Bone marrow (tissue), 2 donors: ENCODE results near the gene NCAPD2.
"Not testable (repeated sequence)": the region's sequence is repeated elsewhere in the genome, so short reads cannot be mapped to it uniquely, and the experiment has no call there.

Source experiments
- DNase-seq, 2 donors: peaks; one replicate each; lab custom pipeline; 2025; lab: John Stamatoyannopoulos, UW

The NCAPD2 gene

DNA sequence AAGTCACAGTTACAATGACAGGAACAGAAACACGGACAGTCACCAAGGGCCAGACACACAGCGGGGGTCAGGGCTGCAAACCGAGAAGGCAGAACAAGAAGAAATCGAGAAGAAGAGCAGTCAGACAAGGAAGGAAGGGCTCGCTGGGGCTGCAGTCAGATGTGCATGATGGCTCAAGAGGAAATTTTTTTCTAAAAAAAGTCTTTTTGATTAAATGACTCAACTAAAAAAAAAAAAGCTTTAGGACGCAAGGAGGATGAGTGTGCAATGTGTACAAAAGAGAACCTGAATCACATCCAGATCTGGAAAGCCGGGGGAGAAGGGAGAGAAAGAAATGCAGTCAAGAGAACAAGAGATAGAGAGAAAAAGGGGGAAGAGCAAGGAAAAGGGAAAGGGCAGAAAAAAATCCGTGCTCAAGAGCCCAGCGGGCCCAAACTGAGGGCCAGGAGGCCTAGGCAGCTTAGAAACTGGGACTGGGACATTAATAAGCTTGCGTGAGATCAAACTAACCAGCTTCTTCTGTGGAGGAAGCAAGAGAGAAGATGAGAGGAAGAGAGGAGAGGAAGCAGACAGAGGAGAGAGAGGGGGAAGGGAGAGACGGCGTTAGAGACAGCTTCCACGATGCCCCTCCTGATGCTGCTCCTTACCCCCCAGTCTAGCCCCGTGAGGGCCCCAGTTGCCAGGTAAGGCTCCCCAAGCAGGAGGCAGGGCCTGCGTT is 55.2 kb downstream of the NCAPD2 start:
- DNase-seq: peak; percentile 30 to 31

DNA sequence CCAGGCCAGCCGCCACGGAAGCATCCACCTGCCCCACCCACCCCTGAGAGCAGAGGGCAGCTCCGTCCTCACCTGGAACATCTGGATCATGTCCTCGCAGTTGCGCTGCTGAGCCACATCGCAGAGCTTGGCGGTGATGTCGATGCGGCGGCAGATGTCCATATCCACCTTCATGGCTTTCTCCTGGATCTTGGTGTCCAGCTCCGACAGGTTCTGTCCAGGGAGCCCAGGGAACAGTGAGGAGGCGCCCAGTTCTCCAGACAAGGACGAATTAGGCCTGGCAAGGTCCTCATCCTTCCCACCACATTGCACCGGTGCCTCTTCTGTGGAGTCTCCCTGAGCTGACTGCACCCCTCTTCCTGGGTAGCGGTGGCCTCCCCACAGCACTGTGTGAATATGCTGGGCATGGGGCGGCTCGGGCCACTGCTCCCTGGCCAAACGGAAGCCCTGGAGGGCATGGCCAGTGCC is 55.8 kb downstream of the NCAPD2 start:
- DNase-seq: no peak

DNA sequence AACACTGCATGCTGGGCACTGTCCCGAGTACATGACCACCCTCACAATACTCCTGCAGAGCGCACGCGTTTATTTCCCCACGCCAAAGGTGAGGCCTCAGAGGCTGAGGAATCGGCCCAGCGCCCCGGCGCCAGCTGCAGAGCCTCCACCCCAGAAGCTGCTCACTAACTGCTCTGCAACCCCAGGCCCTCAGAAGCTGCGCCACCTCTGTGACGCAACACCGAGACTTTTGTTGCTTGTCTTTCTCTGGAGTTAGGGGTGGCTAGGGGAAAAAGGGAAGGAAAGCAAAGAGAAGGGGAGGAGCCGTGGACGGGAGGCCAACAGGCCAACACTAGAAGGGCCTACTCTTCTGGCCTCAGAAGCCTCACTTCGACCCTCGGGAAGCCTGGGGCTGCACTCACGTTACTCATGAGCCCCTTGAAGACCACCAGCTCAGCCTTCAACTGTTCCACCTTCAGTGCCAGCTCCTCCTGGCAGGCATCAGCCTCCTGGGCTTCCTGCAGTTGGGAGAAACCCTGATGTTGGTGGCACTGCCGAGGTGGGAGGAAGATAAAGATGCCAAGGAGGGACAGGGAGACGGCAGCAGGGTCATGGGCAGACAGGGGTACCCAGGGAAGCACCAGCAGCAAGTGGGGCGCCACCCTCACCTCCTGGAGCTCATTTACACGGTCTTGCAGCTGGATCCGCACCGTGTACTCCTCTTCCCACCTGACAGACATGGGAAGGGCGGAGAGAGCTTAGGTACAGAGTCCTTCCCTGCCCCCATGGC is 56.6 kb downstream of the NCAPD2 start:
- DNase-seq: peak; percentile 30 to 54

- DNase-seq: no peak
Measured at GRCh38 chr12:6551063-6551461, 57.2 kb downstream of the NCAPD2 start.

GRCh38 chr12:6551496-6552139 is 57.7 kb downstream of the NCAPD2 start:
- DNase-seq: no peak

DNA sequence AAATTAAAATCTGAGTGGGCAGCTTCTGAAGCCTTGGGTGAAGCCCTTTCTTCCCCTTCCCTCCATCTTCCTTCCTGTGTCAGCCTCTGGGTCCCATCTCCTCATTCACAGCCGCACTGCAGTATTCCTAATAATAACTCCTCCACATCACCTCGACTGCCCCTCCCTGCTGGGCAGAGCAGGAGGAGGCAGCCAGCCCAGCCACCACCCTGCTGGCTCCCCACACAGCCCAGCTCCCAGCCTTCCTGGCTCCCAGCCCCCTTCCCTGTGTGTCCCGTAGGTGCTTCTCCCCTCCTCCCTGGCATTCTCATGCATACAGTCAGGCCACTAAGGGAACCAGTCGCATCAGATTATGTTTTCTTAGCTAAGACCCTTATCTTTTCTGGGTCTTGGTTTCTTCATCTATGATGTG is 58.2 kb downstream of the NCAPD2 start:
- DNase-seq: no peak

DNA sequence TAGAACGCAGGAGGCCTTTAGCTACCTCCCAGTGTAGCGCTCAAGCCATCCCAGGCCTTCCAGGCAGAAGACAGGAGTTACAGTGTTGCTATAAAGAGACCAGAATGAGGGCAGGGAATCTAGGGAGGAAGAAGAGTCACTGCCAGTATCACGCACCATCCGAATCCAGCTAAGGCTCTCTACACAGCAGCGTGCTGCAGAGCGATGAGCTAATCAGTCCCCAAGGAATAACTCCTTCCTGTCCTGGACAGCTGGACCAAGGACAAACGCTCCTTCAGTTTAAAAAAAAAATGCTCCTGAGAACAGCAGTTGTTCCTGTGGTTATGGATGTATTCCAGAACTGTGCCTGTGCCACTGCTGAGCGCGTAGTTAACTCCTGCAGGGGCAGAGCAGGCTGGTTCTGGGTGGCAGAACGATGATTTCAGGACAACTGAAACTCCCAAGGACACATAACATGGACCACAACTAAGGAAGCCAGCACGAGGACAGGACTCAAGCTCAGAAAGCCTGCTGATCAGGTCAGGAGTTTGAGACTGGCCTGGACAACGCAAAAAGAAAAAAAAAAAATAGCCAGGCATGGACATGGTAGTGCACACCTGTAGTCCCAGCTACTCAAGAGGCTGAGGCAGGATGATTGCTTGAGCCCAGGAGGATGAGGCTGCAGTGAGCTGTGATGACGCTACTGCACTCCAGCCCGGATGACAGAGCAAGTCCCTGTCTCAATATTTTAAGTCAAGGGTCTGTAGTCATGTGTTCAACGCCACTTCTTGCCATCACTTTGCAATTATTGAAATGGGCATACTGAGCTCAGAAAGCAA is 59.4 kb downstream of the NCAPD2 start:
- DNase-seq: no peak

GRCh38 chr12:6554168-6555017 is 60.5 kb downstream of the NCAPD2 start:
- DNase-seq: peak; percentile 12 to 30

DNA sequence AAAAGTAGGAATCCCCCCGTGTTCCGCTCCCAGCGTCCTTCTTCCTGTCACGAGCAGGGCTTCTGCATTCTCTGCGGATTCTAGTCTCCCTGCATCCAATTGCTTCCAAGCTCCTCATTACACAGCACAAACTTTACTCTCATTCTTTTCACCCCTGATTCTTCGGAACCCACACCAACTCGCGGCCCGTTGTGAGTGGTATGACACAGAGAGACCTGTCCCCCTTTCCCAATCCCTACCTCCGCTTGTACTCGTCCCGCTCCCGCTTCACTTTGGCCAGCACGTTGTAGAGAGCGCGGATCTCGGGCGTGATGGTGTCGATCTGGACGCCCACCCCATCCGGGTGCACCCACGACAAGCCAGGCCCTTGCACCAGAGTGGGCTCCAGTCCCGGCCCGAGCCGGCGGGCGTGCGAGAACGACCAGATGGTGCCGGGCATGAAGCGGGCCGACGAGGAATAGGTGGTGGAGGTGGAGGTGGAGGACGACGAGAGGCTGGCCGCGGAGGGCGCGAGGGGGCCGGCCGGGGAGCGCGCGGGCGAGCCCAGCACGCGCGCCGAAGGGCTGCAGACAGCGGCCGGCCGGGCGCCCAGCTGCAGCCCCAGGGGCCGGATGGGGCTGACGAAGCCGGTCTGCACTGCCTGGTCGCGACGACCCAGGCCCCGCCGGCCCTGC is 61.3 kb downstream of the NCAPD2 start:
- DNase-seq: no peak

DNA sequence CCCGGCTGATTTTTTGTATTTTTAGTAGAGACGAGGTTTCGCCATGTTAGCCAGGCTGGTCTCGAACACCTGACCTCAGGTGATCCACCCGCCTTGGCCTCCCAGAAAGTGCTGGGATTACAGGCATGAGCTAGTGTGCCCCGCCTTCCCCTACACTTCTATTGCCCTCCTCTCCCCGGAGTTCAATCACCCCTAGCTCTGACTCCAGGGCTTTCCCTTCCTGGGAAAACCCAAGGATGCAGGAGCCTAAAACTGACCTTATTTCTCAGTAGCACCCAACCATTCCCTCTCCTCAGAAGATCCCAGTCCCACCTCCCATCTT is 62.6 kb downstream of the NCAPD2 start:
- DNase-seq: not testable (repeated sequence)

GRCh38 chr12:6556857-6557256 is 63.0 kb downstream of the NCAPD2 start:
- DNase-seq: no peak

GRCh38 chr12:6558014-6558760 is 64.3 kb downstream of the NCAPD2 start:
- peak in 1 of 2 donors; percentile 36 for DNase-seq

DNA sequence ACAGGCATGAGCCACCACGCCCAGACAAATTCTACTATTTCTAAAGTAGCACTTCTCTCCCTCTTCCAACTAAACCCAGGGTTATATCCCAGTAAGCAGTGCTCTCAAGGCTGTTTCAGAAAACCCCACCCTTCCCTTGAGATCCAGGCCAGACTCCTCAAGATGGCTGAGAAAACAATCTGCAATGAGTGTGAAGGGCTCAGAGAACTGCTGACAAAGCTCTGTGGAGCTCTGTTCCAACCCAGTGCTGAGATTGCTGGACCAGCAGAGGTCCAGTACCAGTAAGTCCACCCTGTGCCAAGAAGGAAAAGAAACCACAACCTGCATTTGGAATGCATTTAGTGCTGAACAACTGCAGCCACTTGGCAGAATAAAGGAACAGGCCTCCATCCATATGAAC is 65.6 kb downstream of the NCAPD2 start:
- DNase-seq: no peak

DNA sequence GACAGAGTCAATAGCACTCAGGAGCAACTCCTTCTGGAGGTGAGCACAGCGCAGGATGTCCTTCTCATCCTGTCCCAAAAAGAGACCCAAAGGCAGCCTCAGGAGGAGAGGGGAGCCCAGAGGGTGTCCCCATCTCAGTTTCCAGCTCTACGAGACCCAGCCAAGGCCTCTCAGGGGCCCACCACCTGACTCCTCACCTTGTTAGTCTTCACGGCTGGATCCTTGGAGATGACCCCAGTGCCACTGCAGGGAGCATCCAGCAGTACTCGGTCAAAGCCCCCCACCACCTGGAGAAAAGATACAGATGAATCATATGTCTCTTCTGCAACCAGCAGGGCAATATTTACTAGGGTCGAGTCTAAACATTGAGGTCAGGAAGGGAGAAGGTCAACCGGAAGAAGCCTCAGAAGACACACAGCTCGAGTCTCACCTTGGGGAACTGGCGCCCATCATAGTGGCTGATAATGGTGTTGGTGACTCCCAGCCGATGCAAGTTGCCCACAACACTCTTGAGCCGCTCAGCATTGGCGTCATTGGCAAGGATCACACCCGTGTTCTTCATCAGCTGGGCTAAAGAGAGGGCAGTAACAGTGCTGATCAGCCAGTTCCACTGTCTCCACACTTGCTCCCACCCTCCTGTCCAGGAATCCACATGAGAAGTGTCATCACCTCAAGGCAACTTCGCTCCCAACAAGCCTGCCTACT is 66.8 kb downstream of the NCAPD2 start:
- no peak for DNase-seq

GRCh38 chr12:6562881-6563280 is 69.0 kb downstream of the NCAPD2 start:
- DNase-seq: no peak

GRCh38 chr12:6563448-6564050 is 69.6 kb downstream of the NCAPD2 start:
- DNase-seq: peak; percentile 24 to 30

- no peak for DNase-seq
Measured at GRCh38 chr12:6567112-6567670, 73.3 kb downstream of the NCAPD2 start.

DNA sequence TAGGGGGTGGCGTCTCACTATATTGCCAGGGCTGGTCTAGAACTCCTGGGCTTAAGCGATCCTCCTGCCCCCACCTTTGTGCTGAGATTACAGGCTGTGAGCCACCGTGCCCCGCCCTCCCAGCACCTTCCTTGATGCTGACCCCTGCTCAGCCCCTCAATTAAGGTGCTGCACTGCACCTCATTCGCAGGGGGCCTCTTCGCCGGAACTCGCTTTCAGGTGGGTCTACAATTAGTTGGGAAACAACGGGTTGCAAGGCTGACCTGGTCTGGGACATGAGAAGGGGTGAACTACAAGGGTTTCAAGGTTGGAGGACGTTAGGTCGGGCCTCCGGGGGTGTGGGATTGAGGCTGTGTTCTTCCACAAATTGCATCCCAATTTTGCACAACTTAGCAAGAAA is 75.4 kb downstream of the NCAPD2 start:
- DNase-seq: no peak

- no peak for DNase-seq
Measured at GRCh38 chr12:6569786-6570185, 75.9 kb downstream of the NCAPD2 start.
